ENCODE measurements around the gene BCL2L1. TPM values are rescaled to one million over a fixed set of nuclear protein-coding genes. Genes with fewer than 3 reads are reported as not detected.
"Not testable (repeated sequence)": the region's sequence is repeated elsewhere in the genome, so short reads cannot be mapped to it uniquely, and the experiment has no call there.

Gene BCL2L1
- total RNA-seq, 8 experiments from 2014 or later, result 23.8 to 80.9 (median 37.7) TPM

DNA sequence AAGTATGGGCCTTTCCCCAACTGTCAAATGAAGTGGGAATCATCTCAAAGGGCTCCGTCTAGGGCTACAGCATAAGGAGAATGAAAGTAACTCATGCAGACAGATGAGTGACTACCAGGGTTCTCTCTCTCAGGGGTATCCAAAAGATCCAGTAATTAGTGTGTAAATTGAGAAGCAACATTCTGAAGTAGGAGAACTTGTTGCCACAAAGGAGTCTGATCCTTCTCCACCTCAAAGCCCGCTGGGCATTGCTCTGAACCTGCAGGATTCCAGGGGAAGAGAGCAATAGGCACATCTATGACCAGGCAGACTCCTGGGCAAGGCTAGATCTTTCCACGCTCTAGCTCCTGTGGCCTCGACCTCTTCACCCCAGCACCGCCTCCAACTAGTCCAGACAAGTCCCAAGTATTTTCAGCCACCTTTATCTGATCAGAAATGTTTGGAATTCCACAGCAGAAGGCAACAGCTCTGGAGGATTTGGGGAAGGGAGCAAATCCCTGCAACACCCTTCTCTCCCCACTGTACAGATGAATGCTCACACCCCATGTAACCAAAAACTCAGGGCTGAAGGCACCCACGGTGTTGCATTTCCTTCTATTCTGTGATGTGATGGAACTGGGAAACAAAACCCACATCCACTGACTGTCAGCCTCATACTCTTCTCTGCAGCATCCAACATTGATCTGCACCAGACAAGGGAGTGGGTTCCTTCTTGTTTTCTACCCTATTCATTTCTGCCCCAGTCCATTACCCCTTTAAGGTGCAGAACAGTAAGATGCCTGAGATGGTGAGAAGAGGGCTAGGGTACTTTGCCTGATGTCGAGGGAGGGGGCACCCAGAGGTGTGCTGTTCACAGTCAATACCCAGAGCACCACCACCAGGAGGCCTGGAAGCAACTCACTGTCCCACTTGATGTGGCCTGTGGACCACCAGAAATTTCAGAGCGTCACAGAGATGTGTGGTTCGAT lies 44.0 kb downstream of the BCL2L1 start:
- in situ Hi-C loops (cut with MboI; ENCODE audit: low pct_unique_long_range_greater_than_20kb in 2 of 9, low sequenced_read_pairs in 9 of 9, unreplicated experiment in 9 of 9), result no loop called here
- Histone ChIP-seq H3K27ac (peak overlapping the region in 1 of 2 donors; percentile 9), H3K4me3 (no peak overlapping the region), H3K4me1 (replicated peaks in 1 of 2) (peaks cover 0 to 5% of the 10 kb centered on the region in 2 donors)
- peak in 3 of 8 experiments; percentile 51 to 63 (median 61) for ATAC-seq (replicated peaks in 6 of 8)
- 60 to 100% (median 87%) methylated on average over 1 to 4 of the region's 9 CpGs; no CpG with 5 or more reads in 2 of the 10 experiments for WGBS, 10 experiments

DNA sequence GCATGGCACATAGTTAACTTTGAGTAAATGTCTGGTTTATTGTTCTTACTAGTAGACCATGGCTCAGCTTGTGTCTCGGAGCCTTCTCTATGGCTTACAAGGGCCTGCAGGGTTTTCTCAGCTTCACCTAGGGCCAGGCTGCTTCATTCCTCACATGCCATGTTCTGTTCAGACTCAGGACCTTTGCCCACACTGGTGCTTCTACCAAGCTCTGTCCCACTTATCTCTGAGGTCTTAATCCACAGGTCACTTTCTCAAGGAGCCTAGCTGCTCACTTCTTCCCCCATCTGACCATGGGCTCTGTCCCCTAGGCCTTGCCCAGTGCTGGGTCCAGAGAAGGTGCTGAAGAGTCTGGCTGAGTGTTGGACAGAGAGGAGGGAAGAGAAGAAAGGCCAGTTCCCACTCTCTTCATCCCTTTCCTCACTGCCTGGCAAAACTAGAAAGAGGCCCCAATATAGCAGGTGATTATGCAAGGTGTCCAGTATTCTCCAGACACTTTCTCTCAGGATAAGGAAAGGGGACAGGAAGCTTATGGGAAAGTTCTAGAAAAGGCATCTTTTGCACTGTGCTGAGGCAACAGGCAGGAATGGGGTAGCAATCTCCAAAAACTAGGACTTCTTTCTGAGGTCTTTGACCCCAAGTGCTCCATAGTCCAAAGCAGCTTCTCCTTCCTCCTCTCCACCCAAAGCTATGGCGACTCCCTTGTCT lies 45.0 kb downstream of the BCL2L1 start:
- peaks cover 0 to 5% of the 10 kb centered on the region in 2 donors for H3K4me1 ChIP-seq (replicated peaks in 1 of 2)
- ATAC-seq (replicated peaks in 6 of 8), result no peak
- in situ Hi-C loops (cut with MboI; ENCODE audit: low pct_unique_long_range_greater_than_20kb in 2 of 9, low sequenced_read_pairs in 9 of 9, unreplicated experiment in 9 of 9), result no loop called here
- H3K4me3 ChIP-seq, result no peak overlapping the region
- H3K27ac ChIP-seq, result no peak overlapping the region
- 80 to 100% (median 100%) methylated on average over 1 to 2 of the region's 2 CpGs; no CpG with 5 or more reads in 4 of the 10 experiments for WGBS, 10 experiments

DNA sequence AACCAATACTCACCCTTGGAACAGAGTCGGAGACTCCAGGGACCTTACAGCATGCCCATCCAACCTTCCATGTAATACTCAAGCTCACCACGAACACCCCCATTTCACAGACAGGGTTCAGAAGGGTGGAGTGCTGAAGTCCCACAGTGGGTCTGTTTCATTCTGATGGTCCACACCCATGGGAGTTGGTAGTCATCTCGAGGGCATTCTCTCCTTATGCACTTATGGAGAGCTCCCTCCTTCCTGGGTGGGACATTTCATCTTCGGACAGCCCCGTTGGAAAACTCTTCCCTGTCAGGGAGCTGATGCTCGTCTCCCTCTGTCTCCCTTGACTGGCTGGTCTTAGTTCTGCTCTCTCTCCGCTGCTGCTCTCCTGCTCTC lies 46.1 kb downstream of the BCL2L1 start:
- H3K4me1 ChIP-seq (replicated peaks in 1 of 2), result peaks cover 0 to 5% of the 10 kb centered on the region in 2 donors
- in situ Hi-C loops (cut with MboI; ENCODE audit: low pct_unique_long_range_greater_than_20kb in 2 of 9, low sequenced_read_pairs in 9 of 9, unreplicated experiment in 9 of 9), result no loop called here
- no peak overlapping the region for H3K27ac ChIP-seq
- no peak overlapping the region for H3K4me3 ChIP-seq
- peak in 3 of 8 experiments; percentile 48 to 71 (median 57) for ATAC-seq (replicated peaks in 6 of 8)
- WGBS, 10 experiments, result 20 to 100% (median 100%) methylated on average over 1 to 5 of the region's 7 CpGs; no CpG with 5 or more reads in 3 of the 10 experiments

DNA sequence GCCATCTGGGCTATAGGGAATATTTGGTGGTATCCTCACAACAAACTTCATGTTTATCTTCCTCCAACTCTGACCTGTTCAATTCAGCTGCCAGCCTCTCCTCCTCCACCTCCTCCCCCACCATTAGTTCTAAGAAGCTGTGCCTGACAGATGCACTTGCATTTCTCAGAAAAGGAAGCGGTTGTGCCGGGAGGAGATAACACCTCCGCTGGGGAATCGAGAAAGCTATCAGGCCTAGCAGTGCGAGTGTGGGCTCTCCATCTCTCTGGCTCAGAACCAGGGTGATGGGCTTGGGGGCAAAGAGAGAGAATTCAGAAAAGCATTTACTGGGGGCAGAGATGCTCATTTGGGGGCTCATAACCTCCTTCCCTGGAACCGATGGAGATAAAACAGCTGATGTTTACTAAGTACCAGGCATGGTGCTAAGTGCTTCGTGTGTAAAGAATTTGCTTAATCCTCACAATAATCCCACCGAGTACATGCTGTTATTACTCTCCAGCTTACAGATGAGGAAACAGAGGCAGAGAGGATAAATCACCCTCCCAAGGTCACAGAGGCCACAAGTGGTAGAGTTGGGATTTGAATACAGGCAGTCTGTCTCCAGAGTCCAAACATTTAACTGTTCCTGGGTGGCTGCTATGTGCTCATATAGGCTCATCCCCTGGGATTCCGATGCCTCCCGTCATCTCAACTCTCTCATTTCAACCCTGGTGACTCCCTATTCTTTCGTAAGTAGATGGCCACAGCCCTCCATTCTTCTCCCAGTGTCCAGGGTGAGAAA lies 46.6 kb downstream of the BCL2L1 start:
- ATAC-seq (replicated peaks in 6 of 8), result peak in 1 of 8 experiments; percentile 40
- H3K4me3 ChIP-seq, result no peak overlapping the region
- whole genome bisulfite sequencing, 10 experiments, result 8 to 97% (median 86%) methylated on average over 2 to 10 of the region's 11 CpGs; no CpG with 5 or more reads in 1 of the 10 experiments
- H3K27ac ChIP-seq, result no peak overlapping the region
- in situ Hi-C loops (cut with MboI; ENCODE audit: low pct_unique_long_range_greater_than_20kb in 2 of 9, low sequenced_read_pairs in 9 of 9, unreplicated experiment in 9 of 9), result no loop called here
- H3K4me1 ChIP-seq (replicated peaks in 1 of 2), result peaks cover 0 to 5% of the 10 kb centered on the region in 2 donors

DNA sequence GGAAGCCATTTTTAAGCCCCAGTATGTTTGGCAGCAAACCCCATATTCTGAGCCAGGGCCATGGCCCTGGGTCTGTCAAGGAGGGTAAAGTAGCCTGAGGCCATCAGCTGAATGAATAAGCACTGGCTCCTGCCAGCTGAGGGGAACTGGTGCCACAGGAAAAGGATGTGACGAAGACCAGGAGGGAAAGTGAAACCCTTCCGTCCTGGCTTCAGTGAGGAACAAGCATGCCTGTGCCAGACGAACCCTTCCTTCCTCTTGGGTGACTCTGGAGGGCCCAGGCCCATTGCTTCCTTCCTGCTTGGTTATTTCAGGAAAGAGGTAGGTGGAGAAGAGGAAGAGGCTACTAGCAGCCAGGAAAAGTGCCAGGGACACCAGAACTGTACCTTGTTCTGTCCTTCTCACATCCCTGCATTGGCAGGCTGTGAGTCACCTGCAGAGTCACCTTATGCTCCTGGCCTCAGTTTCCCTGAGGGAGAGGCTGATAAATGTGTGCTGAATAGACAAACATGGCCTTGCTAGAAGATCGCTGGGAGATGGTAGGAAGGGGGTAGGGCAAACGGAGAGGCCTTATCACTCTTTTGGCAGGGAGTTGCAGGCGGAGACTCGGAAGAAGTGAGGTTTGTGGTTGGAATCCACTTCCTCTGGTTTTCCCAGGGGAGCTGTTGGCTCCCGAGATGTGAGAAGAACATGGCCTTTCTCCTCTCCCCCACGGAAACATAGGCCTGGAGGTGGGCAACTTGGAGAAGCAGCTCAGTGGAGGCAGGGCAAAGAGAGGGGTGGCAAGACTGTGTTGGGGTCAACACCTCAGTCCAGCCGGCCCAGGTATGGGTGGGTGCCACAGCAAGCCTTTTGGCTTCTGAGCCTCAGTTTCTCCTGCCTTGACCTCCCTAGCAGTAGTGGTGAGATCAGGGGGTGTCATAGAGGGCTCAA lies 47.5 kb downstream of the BCL2L1 start:
- peak in 1 of 8 experiments; percentile 5 for ATAC-seq (replicated peaks in 6 of 8)
- Histone ChIP-seq H3K4me1 (replicated peaks in 1 of 2) (peaks cover 0 to 5% of the 10 kb centered on the region in 2 donors), H3K27ac (no peak overlapping the region), H3K4me3 (no peak overlapping the region)
- in situ Hi-C loops (cut with MboI; ENCODE audit: low pct_unique_long_range_greater_than_20kb in 2 of 9, low sequenced_read_pairs in 9 of 9, unreplicated experiment in 9 of 9), result no loop called here
- 33 to 100% (median 100%) methylated on average over 2 to 6 of the region's 10 CpGs; no CpG with 5 or more reads in 3 of the 10 experiments for WGBS, 10 experiments

DNA sequence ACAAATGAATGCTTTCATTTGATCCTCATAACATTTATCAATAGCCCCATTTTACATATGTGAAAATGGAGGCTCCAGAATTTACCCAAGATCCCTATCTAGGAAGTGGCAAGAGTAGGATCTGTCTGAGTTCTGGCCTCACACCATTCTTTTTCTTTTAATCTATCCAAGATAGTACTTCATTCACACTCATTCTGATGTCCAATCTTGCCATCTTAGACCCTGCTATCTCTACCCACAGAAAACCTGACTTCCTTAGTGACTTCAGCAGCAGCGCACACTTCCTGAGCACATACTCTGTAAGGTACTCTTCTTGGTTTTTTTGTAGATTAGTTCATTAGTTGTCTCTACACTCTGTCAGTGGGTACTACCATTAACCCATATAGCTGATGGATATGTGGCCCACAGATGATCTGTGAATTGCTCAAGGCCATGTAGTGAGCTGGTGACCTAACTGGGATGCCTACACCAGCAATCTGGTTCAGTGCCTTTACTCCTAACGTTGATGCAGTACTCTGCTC lies 48.7 kb downstream of the BCL2L1 start:
- H3K4me1 ChIP-seq (replicated peaks in 1 of 2), result peaks cover 0 to 5% of the 10 kb centered on the region in 2 donors
- 83 to 100% (median 100%) methylated on average over 1 to 2 of the region's 2 CpGs; no CpG with 5 or more reads in 5 of the 10 experiments for WGBS, 10 experiments
- in situ Hi-C loops (cut with MboI; ENCODE audit: low pct_unique_long_range_greater_than_20kb in 2 of 9, low sequenced_read_pairs in 9 of 9, unreplicated experiment in 9 of 9), result no loop called here
- H3K27ac ChIP-seq, result no peak overlapping the region
- no peak overlapping the region for H3K4me3 ChIP-seq
- ATAC-seq (replicated peaks in 6 of 8), result no peak

DNA sequence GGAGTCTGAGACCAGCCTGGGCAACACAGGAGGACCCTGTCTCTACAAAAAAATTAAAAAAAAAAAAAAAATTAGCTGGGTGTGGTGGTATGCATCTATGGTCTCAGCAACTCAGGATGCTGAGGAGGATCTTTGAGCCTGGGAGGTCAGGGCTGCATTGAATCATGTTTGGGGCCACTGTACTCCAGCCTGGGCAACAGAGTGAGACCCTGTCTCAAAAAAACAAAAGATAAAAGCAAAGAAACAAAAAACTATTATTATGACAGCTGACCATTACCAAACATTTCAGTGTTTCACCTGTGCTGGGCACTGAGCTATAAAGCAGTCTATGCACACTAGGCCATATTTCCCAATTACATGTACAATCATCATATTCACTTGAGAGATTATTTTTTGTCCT lies 49.2 kb downstream of the BCL2L1 start:
- no peak overlapping the region for H3K4me3 ChIP-seq
- no peak overlapping the region for H3K27ac ChIP-seq
- no peak for ATAC-seq (replicated peaks in 6 of 8)
- in situ Hi-C loops (cut with MboI; ENCODE audit: low pct_unique_long_range_greater_than_20kb in 2 of 9, low sequenced_read_pairs in 9 of 9, unreplicated experiment in 9 of 9), result no loop called here
- H3K4me1 ChIP-seq (replicated peaks in 1 of 2), result no peaks in the 10 kb centered on the region

DNA sequence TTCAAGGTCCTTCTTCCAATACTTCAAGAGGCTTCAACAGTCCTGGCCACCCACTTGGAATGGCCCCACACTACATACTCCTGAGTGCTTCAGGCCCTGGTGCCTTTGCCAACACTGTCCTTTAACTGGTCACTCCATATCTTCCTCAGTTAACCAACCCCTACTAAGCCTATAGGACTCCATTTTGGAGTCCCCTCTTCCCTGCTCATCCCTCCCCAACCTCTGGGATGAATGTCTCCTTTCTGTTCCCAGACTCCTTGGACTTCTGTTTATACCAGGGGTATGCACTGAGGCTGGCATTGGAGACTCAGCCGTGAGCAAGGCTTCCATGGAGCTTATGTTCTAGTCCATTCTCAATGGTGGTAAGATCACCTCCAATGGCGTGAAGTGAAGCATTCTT lies 51.3 kb downstream of the BCL2L1 start:
- no peak overlapping the region for H3K27ac ChIP-seq
- 80 to 100% (median 100%) methylated on average over 1 to 2 of the region's 2 CpGs; no CpG with 5 or more reads in 6 of the 10 experiments for WGBS, 10 experiments

DNA sequence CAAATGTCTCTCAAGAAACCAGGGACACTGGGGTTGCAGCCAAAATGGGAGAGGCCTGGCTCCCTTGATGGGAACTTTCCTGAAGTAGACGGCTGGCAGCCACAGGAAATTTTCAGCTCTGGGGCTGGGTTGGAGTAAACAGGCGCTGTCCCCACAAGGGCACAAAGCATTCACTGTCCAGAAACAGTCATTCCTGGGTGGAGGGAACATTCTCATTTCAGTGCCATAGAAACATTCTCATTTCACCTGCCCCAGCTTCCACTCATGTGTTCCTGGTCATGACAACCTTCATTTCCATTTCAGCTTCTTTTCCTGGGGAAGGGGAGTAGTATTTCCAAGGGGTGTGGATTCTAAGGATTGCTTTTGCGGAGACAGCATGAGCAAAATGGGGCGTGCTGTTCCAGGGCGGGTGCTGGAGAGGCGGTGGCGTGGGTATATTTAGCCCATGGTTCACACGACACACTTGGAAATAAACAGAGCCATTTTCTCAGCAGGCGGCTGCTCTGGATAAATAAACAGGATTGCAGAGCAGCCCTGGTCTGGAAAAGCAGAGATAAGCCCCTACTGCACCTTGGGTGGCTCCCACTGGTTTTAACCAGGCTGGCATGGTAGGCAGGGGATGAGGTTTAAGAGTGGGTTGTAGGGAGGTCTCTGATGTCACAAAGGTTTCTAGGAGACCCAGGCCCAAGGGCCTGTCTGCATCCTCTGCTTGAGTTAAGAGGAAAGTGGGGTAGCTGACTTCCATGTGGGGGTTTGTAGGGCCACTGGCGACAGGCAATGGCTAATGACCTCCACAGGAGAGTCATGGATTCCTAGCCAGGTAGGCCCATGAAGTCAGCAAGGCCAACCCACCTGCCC lies 52.1 kb downstream of the BCL2L1 start:
- Histone ChIP-seq H3K4me3 (no peak overlapping the region), H3K4me1 (replicated peaks in 1 of 2) (no peaks in the 10 kb centered on the region), H3K27ac (no peak overlapping the region)
- ATAC-seq (replicated peaks in 6 of 8), result peak in 6 of 8 experiments; percentile 17 to 83 (median 50)
- 0 to 93% (median 90%) methylated on average over 1 to 8 of the region's 10 CpGs; no CpG with 5 or more reads in 3 of the 10 experiments for WGBS, 10 experiments
- in situ Hi-C loops (cut with MboI; ENCODE audit: low pct_unique_long_range_greater_than_20kb in 2 of 9, low sequenced_read_pairs in 9 of 9, unreplicated experiment in 9 of 9), result no loop called here

More for the DNA sequence above, 51.3 kb downstream of the BCL2L1 start:
- Histone ChIP-seq H3K4me1 (replicated peaks in 1 of 2) (no peaks in the 10 kb centered on the region), H3K4me3 (no peak overlapping the region)
- in situ Hi-C loops (cut with MboI; ENCODE audit: low pct_unique_long_range_greater_than_20kb in 2 of 9, low sequenced_read_pairs in 9 of 9, unreplicated experiment in 9 of 9), result no loop called here
- no peak for ATAC-seq (replicated peaks in 6 of 8)

DNA sequence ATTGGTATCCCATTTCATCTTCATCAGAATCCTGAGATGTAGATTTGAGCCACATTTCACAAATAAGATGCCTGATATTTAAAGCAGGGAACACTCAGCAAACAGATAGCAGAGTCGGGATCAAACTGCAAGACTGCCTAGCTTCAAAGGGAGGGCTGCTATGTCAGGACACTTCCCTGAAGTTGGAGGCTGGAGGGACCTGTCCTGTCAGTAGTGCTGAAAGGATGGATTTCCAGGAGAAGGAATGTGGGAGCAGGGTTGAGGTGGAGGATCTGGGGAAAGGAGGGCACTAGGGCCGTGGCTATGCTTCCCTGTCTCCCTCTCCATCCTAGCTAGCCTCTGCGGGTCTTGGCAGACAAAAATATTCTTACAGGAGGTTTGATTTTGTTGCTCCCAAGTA lies 52.8 kb downstream of the BCL2L1 start:
- H3K27ac ChIP-seq, result no peak overlapping the region
- in situ Hi-C loops (cut with MboI; ENCODE audit: low pct_unique_long_range_greater_than_20kb in 2 of 9, low sequenced_read_pairs in 9 of 9, unreplicated experiment in 9 of 9), result loop anchor here in 1 of 9 experiments (10.0 kb wide), 1 partner anchor 55 kb away; the partner anchor contains the start of gene BCL2L1
- 33 to 92% (median 56%) methylated on average over 1 to 2 of the region's 3 CpGs; no CpG with 5 or more reads in 4 of the 10 experiments for WGBS, 10 experiments
- H3K4me3 ChIP-seq, result no peak overlapping the region
- peak in 2 of 8 experiments; percentile 2 to 15 for ATAC-seq (replicated peaks in 6 of 8)
- no peaks in the 10 kb centered on the region for H3K4me1 ChIP-seq (replicated peaks in 1 of 2)

DNA sequence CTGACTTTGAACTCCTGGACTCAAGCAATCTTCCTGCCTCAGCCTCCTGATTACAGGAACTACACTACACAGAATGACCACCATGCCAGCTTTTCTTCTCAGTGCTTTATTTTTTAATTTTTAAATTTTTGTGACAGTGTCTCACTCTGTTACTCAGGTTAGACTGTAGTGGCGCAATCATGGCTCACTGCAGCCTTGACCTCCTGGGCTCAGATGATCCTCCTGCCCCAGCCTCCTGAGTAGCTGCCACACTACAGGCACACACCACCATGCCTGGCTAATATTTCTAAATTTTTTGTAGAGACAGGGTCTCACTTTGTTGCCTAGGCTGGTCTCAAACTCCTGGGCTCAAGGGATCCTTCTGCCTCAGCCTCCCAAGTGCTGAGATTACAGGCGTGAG lies 53.7 kb downstream of the BCL2L1 start:
- 83 to 100% (median 100%) methylated on average over 1 of the region's 2 CpGs; no CpG with 5 or more reads in 4 of the 10 experiments for WGBS, 10 experiments
- H3K27ac ChIP-seq, result not testable (repeated sequence)
- in situ Hi-C loops (cut with MboI; ENCODE audit: low pct_unique_long_range_greater_than_20kb in 2 of 9, low sequenced_read_pairs in 9 of 9, unreplicated experiment in 9 of 9), result loop anchor here in 1 of 9 experiments (10.0 kb wide), 1 partner anchor 56 kb away; the partner anchor contains the start of gene BCL2L1

More for the DNA sequence above, 53.7 kb downstream of the BCL2L1 start:
- H3K4me1 ChIP-seq (replicated peaks in 1 of 2); H3K4me3 ChIP-seq; ATAC-seq (replicated peaks in 6 of 8): not testable (repeated sequence)

Measured in motor neuron (in vitro differentiated cells).